NCI-H2227 (cell line): ENCODE results near the gene ATP8A2.
A peak's percentile ranks its signal among the peaks of the same experiment; 100 is the strongest.

ENCODE experiments used
- DNase-seq: peaks from one replicate; lab custom pipeline; 2025; ENCODE audit not compliant: unreplicated experiment; lab: John Stamatoyannopoulos, UW

ATP8A2 gene

DNA sequence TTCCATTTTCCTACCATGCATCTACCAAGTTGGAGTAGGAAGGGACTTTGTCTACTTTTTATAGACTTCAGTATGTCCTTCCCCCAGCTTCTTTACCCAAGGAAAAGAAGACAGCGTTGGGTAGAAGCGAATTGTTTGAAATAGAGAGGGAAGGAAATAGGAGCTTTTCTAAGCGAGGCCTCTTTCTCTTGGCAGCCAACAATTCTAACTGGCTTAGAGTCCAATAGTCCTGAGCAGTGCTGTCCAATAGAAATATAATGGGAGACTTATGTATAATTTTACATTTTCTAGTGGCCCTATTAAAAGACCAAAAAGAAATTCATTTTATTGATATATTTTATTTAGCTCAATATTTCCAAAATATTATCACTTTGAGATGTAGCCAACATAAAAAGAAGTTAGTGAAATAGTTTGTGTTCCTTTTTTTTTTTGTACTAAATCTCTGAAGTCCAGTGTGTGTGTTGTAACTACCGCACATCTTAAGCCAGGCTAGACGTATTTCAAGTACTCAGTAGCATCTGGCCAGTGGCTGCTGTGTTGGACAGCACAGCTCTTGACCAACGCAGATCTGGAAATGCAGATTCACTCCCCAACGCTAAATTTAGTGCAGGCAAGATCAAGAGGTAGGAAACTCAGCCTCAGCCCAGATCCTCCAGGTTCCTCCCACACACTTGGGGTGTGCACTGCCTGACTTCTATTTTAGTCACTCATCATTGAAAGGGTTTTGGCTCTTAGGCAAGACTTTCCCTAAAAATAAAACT is 500.9 kb downstream of the ATP8A2 start:
- no peak for DNase-seq

DNA sequence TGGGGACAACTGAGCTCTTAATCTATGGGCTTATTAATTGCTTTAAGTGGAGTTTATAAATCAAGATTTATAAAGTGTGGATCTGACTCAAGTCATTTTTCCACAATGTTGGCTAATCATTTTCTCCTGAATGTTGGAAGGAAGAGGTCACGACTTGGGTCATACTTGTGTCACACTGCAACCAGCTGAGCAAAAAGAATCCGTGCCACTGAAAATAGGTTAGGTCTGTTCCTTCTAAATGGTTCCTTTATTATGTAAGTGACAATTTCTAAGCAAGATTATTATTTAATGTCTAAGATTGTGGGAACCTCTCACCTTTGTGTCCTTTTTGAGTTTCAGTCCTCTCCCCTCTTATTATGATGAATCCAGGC is 501.5 kb downstream of the ATP8A2 start:
- DNase-seq: no peak

DNA sequence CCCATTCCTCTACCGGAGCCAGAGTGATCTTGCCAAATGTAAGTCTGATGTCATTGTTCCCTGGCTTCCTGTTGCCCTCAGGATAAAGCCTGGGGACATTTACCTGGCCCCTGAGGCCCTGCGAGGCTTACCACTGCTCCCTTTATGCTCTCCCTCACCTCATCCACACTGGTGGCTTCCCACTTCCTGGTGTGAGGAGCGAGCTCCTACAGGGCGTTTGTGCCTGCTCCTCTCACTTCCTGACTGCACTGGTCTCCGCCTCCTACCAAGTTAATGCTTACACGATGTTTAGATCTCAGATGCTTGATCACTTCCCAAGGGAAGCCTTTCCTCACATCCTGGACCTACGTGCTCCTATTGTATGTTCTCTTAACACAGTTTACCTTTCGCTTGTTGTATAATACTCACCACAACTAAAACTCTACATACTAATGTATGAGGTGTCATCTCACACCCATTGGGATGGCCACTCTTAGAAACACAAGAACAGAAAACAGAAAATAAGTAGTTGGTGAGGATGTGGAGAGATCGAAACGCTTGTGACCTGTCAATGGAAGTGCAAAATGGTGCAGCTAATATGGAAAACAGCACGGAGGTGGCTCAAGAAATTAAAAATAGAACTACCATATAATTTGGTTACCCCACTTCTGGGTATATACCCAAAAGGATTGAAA is 502.4 kb downstream of the ATP8A2 start:
- no peak for DNase-seq

DNA sequence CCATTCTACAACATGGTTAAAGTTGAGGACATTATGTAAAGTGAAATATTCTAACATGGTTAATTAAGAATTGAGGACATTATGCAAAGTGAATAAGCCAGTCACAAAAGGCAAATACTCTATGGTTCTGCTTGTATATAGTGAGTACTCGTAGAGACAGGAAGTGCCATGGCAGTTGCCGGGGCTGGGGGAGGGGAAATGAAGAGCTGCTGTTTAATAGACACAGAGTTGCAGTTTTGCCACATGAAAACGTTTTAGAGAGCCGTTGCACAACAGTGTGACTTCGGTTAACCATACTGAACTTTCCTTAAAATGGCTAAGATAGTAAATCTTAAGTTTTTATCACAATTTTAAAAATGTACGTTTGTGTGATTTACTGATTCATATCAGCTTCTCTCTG is 503.1 kb downstream of the ATP8A2 start:
- no peak for DNase-seq

DNA sequence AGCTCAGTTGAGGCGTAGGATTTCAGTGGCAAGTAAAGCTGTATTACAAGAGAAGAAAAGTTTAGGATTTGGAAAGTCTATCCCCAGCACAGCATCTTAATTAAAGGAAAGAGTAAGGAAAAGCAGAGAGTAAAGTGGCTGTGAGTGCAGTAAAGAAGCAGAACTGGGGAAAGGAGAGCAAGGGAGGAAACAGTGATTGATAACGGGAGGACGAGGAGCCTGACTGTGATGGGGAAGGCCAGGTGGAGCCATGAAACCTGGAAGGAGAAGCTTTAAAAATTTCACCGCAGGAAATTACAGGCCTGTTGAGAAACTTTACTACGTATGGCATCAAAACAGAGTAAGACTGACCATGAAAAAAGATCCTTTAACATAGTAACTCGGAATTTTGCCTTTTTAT is 504.5 kb downstream of the ATP8A2 start:
- no peak for DNase-seq

DNA sequence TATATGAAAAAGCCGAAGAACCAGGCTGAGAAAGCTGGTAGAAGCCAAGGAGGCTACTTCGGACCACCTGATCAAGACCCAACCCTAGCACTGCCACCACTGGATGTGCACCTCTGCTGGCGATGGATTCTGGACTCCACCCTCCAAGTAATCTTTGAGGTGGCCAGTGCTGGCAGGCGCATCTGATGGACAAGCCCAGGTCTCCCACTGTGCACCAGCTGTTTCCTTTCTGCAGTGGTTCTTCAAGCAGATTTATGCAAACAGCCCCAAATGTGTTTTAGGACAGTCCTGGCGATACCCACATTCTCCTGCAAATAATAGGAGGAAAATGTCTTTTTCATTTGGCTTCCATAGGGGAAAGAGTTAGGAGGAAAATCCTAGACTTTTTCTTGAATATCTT is 507.7 kb downstream of the ATP8A2 start:
- DNase-seq: no peak

DNA sequence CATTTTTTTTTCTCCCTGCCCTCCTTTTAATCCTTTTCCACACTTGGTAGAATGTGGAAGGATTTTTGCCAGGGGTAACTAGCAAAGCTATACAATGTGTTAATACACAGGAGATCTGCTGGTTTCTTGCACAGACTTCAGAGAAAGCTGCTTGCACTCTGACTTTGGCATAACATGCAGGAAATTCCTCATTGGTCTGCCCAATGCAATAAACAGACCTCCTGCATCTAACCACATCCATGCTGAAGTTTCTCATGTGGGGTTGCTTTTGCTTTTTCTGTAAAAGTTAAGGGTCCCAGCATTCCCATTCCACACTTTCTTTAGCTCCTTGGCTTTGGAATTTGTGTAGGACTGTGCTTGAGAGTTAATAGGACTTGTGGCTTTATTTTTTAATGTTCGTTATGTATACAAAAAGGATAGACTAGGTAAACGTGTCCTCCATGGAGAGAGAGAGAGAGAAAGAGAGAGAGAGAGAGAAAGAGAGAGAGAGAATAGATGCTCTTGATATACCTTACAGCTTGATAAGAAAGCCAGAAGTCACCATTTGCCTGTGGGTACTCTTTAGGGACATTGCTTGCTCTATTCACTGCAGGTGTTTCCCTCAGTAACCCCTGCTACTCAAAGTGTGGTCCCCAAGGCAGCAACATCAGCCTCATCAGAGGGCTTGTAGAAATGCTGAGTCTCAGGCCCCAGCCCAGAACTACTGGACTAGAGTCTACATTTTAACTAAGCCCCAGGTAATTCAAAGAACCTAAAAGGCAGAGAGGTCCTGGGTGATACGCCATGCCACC is 509.6 kb downstream of the ATP8A2 start:
- no peak for DNase-seq

DNA sequence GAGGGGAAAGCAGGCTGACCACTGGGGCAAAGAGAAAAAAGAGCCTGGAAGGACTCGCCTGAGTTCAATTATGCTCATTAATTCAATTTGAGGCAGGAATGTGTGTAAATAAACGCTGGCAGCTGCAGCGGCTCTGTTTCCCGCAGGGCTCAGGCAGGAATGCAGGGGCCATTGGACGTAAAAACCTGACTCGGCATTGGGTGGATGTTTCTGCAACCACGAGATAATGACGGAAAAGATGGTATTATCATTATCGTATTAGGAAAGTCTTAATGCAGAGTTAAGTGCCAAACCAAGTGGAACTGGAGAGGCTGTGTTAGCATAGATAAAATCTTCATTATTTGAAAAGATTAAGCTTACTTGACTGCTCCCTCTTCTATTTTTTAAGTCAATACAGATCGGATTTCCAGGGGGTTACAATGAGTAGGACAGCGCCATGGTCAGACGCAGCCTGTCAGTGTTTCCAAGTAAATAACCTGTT is 510.2 kb downstream of the ATP8A2 start:
- peak; percentile 3 for DNase-seq

DNA sequence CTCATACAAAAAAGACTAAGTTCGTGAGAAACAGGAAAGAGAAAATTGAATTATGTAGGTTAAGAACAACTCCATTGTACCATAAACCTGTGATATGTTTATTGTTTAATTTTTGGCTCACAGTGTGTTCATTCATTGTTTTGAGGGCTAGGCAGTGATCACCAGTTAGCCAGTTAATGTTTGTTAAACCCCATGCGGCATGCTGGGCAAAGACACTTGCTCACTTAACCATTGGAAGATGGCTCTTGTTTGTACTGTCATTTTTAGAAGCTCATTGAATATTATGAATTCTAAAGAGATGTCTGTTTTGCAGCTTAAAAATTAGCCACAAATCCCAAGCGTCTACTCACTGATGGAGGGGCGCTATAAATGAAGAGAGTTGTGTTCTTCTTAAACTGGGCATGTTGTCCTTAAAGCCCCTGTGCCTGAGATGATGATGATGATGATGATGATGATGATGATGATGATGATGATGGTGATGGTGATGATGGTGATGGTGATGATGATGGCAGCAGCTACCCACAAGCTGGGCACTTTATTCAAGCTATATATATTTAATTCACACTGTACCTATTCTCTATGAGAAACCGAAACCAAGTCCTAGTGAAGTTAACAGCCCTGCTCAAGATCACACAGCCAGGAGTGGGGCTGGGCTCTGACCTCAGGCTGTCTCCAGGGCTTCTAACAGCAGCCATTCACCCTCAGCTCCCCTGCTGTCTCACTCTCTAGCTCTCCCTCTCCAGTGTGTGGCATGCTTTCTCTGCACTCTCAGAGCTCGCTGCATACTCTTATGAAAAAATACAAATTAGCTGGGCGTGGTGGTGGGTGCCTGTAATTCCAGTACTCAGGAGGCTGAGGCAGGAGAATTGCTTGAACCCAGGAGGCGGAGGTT is 510.9 kb downstream of the ATP8A2 start:
- DNase-seq: peak; percentile 8

DNA sequence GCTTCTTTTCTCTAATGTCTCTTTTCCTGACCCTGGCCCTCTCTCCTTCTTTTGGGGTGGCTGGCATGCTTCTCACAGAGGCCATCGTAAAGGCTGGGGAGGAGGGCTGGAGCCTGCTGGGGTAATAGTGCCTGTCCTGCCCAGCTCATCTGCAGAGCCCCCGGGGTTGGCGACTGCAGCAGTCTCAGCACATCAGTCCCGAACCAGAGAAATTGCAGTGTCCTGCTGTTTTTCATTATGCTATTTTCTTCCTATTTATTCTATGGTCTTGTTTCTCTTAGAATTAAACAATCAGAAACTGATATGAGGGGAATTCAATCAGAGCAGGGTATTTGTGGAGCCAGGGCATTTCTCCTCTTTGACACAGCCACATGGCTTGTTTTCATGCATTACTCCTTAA is 513.6 kb downstream of the ATP8A2 start:
- peak; percentile 2 for DNase-seq

DNA sequence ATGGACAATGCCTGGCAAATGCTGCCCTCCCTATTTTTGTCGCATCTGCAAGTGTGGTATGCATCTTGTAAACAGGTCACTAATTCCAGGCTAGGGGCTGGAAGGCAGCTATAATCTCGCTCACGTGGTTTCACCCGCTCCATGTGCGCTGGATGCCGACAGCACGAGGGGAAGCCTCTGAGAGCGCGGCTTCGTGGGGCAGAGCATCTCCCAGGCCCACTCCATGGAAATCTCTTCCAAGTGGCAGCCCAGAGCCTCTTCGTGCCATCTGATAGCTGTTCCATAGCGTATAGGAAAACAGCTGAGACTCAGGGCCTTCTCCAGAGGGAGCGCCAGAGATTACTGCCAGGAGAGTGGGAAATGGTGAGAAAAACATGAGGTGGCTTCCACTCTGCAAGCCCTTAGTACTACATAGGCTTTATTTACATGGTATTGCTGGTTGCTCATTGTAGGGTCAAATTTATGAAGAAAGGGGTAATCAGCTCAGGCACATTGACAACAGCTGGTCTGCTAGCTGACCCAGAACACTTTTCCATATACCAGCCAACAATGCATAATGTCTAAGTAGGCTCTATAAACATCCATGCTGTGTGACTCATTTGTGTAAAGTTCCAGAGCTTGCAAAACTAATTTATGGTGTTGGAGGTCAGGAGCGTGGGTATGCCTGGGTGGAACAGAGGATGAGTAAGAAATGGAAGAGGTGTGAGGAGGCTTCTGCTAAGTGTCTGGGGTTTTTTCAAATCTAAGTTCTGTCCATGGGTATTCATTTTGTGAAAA is 514.9 kb downstream of the ATP8A2 start:
- DNase-seq: no peak

DNA sequence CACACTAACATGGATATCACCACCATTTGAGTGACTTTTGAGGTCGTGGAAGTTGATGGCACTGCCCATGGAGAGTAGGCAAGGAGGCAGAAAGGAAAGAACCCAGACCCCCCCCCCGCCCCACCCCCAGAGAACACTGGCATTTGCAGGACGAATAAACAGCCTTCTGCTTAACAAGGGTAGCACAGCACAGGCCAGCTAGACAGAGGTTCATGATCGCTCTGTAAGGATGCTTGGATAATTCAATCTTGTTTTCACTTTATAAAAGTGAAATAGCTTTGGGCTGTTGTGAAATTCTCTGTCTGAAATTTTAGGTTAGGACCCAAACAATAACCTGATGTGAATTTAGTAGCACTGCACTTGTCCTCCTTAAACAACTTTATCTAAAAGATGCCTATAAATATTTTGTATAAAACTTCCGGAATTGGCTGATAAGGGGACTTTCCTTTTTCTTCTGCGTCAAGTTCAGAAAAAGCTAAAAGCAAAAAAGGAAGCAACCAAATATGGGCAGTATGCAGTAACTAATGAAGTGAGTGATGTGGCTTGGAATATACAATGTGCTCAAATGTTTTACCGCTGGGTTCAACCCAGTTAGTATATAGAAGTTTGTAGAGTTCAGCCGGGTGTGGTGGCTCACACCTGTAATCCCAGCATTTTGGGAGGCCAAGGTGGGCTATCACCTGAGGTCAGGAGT is 516.3 kb downstream of the ATP8A2 start:
- DNase-seq: no peak

DNA sequence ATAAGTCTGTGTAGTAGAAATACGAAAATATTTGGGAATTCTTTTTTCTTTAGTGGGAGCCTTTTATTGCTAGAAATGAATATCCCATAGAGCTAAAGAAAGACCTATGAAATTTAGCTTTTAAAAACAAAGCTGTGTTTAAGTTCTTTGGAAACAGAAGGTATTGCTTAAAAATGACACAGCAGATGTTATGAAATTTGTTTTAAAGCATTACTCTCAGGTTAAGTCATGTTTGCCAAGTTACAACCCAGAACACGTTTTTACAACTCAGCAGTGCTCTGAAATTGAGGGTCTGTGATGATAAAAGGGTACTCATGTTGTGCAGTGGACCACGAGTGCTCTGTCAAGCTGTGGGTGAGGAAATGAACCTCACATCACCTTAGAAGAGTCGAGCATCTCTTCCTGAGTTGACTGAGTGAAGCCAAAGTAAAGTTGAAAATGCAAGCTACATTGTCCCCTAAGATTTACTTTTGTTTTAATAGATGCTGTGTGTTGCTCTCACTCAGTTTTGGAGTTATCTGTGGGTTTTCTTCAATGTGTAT is 519.0 kb downstream of the ATP8A2 start:
- DNase-seq: no peak

DNA sequence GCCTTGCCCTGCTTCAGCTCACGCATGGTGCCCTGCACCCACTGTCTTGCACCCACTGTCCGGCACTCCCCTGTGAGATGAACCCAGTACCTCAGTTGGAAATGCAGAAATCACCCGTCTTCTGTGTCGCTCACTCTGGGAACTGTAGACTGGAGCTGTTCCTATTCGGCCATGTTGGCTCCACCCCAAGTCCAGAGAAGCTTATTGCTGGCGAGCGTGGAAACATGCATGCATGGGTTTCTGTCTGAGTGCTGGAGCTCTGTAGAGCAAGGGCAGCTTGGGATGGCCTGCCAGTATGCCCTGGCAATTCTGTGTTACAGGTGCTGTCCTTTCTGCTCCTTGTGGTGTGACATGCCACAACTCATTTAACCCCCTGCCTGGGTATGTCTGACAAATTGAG is 527.2 kb downstream of the ATP8A2 start:
- DNase-seq: no peak

DNA sequence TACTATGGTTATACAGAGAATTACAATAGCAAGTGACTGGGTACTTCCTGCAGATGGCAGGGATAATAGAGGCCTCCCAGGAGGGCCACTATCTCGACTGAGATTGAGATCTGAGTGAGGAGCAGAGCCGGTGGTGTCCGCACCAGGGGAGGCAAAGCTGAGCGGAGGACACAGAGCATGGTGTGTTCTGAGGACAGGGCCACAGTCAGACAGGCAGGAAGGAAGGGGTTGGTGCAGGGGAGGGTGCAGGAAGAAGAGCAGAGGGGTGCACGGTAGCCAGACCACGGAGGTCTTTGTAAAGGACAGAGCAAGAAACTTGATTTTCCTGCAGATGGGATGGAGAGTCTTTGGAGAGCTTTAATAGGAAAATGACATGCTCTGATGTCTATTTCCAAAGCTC is 527.7 kb downstream of the ATP8A2 start:
- DNase-seq: no peak

DNA sequence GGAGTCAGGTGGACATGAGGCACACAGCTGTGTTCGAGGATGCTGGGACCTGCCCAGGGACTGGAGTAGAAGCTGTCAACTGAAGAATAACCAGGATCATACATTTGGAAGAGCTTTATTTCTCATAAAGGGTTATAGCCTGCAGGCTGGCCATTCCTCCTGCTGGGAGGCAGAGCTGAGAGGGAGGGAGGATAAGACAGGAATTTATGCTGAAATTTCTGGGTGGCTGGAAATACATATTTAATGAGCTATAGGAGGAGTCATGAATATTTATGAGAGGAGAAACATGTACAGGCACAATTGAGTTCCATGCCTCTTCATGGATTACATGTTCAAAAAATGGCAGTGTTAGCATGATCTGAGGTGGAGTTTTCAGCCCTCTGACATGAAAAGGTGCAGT is 528.2 kb downstream of the ATP8A2 start:
- DNase-seq: no peak

DNA sequence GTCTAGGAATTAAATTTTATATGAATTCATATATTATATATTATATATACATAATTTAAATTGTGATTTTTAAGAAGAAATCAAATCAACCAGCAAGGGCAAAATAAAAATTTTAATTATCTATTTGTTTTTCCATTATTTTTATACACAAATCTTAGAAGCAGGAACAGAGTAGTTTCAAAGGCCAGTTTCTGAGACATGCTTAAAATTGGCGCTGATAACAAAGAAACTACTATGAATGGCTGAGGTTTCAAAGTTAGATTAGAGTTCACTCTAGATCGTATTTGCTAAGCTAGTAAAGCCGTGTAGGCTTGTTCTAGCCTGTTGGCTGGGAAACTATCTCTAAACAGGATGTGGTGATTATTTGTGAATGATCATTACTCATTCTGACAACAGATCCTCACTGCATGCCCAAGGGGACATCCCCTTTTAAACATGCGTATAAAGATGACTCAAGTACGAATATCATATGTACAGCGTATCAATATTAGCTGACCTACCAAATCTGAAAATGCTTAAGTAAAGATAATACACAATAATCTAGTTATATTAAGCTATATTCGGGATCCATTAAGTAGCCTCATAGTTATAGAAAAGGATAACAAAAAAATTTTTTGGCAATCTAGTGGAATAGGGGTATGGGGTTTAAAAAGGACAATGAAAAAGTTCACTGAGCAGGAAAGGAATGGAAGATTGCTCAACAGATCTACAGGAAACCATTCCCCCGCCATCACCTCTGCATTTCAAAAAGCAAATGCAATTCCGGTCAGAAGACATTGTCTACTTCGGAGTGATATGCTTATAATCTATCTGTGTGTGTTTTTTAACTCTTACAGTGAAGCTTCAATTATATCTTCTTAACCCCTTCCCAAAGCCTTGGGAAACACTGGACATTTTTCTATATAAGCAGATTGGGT is 529.9 kb downstream of the ATP8A2 start:
- no peak for DNase-seq

DNA sequence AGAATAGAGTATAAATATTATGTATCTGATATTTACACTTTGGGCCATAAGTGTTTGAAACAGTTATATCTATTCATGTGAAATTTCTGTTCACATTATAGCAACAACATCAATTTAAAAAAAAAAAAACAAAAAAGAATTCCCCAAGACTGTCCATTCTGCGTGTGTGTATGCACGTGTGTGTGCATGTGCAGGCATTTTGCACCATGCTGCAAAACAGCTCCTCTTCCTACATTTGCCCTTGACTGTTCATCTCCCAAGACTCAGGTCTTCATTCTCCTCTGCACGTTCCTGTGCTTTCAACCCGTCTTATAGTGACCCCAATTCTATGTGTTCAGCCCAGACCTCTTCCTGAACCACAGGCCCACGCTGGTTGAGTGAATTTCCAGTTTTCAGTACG is 530.7 kb downstream of the ATP8A2 start:
- DNase-seq: no peak
